Astrocyte of the spinal cord (primary cell): ENCODE results near the gene HTR4.

ENCODE experiments used
- DNase-seq: peaks from one replicate; pipeline ENCODE4 v3.0.0; 2011; ENCODE audit warnings: low read depth, low spot score
- H3K4me3 ChIP-seq: 2 replicates; pipeline ENCODE4 v1.5.1; 2011; ENCODE audit warnings: low read depth, mild to moderate bottlenecking, low read length, moderate library complexity
- CTCF ChIP-seq: IDR thresholded peaks from 2 replicates; pipeline ENCODE4 v1.5.1; 2012; ENCODE audit warnings: low read depth, mild to moderate bottlenecking, low read length, inconsistent platforms
- in situ Hi-C: cut with HindIII; loops from 2 replicates; pipeline ENCODE4 v1.10.0; 2017; ENCODE audit warnings: low sequenced_read_pairs

Gene HTR4

DNA sequence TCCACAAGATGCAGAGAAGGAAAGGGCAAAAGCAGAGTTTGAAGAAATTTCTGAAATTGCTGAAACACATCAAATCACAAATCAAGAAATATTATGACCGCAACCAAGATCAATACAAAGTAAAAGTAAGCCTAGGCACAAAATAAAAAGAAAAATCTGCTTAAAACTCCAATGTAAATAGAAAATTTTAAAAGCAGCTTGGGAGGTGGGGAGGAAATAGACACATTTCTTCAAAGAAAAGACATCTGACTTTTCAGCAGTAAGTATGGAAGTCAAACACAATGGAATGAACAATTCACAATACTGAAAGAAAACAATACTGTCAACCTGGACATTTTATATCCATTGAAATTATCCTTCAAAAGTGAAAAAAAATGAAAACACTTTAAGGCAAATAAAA is 55.1 kb downstream of the HTR4 start:
- DNase-seq = no peak
- no peak for TF ChIP-seq CTCF
- in situ Hi-C loops = no loop called here
- no peak overlapping the region for H3K4me3 ChIP-seq

GRCh38 chr5:148595697-148596096 is 58.6 kb downstream of the HTR4 start:
- H3K4me3 ChIP-seq = no peak overlapping the region
- no peak for TF ChIP-seq CTCF
- in situ Hi-C loops = no loop called here
- no peak for DNase-seq

GRCh38 chr5:148586796-148587195 is 67.5 kb downstream of the HTR4 start:
- DNase-seq = no peak
- TF ChIP-seq CTCF = no peak
- H3K4me3 ChIP-seq = no peak overlapping the region
- in situ Hi-C loops = no loop called here

DNA sequence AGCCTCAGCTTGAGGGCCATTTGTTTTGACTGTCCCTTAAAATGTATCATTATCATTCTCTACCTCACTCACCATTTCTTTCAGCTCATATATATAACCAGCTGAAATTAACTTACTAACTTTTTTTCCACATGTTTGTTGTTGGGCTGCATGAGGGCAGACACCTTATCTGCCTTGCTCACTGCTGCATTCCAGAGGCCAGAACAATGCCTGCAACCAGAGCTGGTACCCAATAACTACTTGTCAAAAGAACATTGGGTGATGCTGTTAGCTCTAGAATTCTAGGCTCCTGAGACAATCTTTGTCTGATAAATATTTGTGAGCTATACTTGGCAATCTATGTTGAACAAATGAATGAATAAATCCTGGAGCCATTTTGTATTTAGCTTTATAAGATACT is 68.3 kb downstream of the HTR4 start:
- H3K4me3 ChIP-seq = no peak overlapping the region
- no peak for DNase-seq
- in situ Hi-C loops = no loop called here
- no peak for TF ChIP-seq CTCF

GRCh38 chr5:148584103-148584502 is 70.2 kb downstream of the HTR4 start:
- no peak for DNase-seq
- TF ChIP-seq CTCF = no peak
- in situ Hi-C loops = no loop called here
- H3K4me3 ChIP-seq = no peak overlapping the region

DNA sequence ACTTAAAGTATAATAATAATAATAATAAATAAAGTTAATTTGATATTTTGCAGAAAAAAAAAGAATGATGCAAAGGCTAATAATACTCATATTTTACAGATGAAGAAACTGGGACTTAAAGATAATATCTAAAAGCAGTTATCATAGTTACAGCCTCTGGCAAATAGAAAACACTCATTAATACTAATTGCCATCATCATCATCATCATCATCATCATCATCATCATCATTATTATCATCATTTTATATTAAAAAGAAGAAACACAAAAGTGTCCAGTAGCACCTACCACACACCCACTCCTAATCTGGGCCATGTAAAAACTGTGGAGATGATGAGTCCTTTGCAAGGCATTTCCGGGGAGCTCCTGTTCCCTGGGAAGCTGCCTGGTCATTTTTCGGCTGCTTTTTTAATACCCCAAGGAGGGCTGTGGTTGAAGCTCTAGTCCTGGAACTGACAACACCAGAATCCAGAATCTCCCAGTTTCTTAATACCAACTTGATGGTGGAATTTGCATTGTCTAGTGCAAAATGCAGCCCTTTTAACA is 70.8 kb downstream of the HTR4 start:
- no peak for DNase-seq
- in situ Hi-C loops = no loop called here
- TF ChIP-seq CTCF = no peak
- no peak overlapping the region for H3K4me3 ChIP-seq

GRCh38 chr5:148574167-148574566 is 80.2 kb downstream of the HTR4 start:
- TF ChIP-seq CTCF = no peak
- no peak for DNase-seq
- in situ Hi-C loops = no loop called here
- no peak overlapping the region for H3K4me3 ChIP-seq
